ENCODE results near the gene RIOK1. TPM values are rescaled to one million over a fixed set of nuclear protein-coding genes. Genes with fewer than 3 reads are reported as not detected.

Gene RIOK1
- total RNA-seq, 1 experiment from 2014 or later, result 39.0 TPM

DNA sequence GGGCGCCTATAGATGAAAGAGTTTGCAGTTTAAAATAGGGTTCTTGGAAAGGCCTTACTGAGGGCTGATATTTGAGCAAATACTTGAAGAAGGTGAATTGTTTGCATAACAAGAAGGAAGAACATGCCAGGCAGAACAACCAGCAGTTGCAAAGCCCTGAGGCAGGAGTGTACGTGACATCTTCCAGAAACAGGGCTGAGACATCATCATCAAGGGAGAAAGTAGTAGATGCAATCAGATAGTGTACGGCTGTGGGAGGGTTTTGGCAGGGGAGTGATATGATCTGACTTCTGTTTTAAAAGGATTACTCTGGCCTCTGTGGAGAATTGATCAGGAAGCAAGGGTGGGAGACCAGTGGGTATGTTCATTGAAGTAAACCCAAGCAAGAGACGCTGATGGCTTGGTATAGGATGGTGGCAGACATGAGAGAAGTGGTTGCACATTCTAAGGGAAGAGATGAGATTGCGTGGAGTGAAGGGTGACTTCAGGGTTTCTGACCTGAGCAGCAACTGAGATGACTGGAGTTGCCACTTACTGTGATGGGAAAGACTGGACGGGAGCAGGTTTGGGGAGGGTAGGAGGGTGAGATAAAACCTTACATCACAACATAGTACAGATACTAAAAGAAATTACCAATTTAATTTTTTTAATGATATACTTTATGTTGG lies 28.8 kb downstream of the RIOK1 start:
- H3K9me3 ChIP-seq (ENCODE audit: control insufficient read depth in 1 of 2, insufficient read depth in 1 of 2, low read depth in 1 of 2, low read length in 2 of 2), result no peaks in the 10 kb centered on the region
- CTCF ChIA-PET, result no interaction called here
- H2AFZ ChIP-seq (ENCODE audit: low read depth, low read length, poor library complexity, severe bottlenecking), result no peak overlapping the region
- peaks cover 21 to 24% of the 10 kb centered on the region in 2 experiments for H3K36me3 ChIP-seq (ENCODE audit: control insufficient read depth in 1 of 2, insufficient read depth in 2 of 2, low read length in 2 of 2)
- no peaks in the 10 kb centered on the region for H4K20me1 ChIP-seq (ENCODE audit: insufficient read depth)
- no peak overlapping the region for H3K9ac ChIP-seq (ENCODE audit: low read length)
- BruUV-seq (replicated peaks), result no TSS peak
- no peak overlapping the region for H3K4me2 ChIP-seq (ENCODE audit: low read length)
- no peaks in the 10 kb centered on the region for H3K27me3 ChIP-seq (ENCODE audit: insufficient read depth, low read length)
- no peak overlapping the region for H3K27ac ChIP-seq (ENCODE audit: low read depth, low read length)
- H3K4me3 ChIP-seq (replicated peaks in 1 of 2; ENCODE audit: low read depth in 1 of 2, low read length in 2 of 2), result no peak overlapping the region
- no peak for ATAC-seq
- DNase-seq (ENCODE audit: low read depth, low spot score), result no peak
- no peaks in the 10 kb centered on the region for H3K79me2 ChIP-seq (ENCODE audit: insufficient read depth, low read length)
- POLR2A ChIA-PET, result no interaction called here
- RAD21 ChIA-PET (ENCODE audit: low non-redundant PET in 1 of 2, low total read pairs in 2 of 2, uncharacterized antibody in 2 of 2, unreplicated experiment in 2 of 2), result no interaction called here
- no peaks in the 10 kb centered on the region for H3K4me1 ChIP-seq (ENCODE audit: control insufficient read depth in 1 of 2, insufficient read depth in 2 of 2, low read length in 2 of 2)
- H3K9me2 ChIP-seq (ENCODE audit: insufficient read depth), result no peaks in the 10 kb centered on the region
- intact Hi-C loops (cut with micrococcal nuclease), result no loop called here
- TF ChIP-seq FOSL1 (IDR thresholded peaks at IDR 0.05; ENCODE audit: low read depth) (no peak), CBX3 (IDR thresholded peaks at IDR 0.05; ENCODE audit: low read depth) (no peak), SIN3A (IDR thresholded peaks at IDR 0.05; ENCODE audit: low read depth) (no peak), ELF1 (IDR thresholded peaks at IDR 0.05; ENCODE audit: borderline replicate concordance, low read depth) (no peak), TCF7L2 (IDR thresholded peaks at IDR 0.05; ENCODE audit: borderline replicate concordance, extremely low read depth, insufficient read depth, insufficient read length) (no peak), CEBPB (IDR thresholded peaks at IDR 0.05; ENCODE audit: low read depth) (no peak), YY1 (IDR thresholded peaks at IDR 0.05; ENCODE audit: extremely low read depth, insufficient replicate concordance, low read depth, low read length) (no peak), EGR1 (IDR thresholded peaks at IDR 0.05; ENCODE audit: low read depth) (no peak), RAD21 (IDR thresholded peaks at IDR 0.05; ENCODE audit: low read depth) (no peak), REST (IDR thresholded peaks at IDR 0.05; ENCODE audit: low read depth) (no peak)
- TF ChIP-seq, protein P1, sequence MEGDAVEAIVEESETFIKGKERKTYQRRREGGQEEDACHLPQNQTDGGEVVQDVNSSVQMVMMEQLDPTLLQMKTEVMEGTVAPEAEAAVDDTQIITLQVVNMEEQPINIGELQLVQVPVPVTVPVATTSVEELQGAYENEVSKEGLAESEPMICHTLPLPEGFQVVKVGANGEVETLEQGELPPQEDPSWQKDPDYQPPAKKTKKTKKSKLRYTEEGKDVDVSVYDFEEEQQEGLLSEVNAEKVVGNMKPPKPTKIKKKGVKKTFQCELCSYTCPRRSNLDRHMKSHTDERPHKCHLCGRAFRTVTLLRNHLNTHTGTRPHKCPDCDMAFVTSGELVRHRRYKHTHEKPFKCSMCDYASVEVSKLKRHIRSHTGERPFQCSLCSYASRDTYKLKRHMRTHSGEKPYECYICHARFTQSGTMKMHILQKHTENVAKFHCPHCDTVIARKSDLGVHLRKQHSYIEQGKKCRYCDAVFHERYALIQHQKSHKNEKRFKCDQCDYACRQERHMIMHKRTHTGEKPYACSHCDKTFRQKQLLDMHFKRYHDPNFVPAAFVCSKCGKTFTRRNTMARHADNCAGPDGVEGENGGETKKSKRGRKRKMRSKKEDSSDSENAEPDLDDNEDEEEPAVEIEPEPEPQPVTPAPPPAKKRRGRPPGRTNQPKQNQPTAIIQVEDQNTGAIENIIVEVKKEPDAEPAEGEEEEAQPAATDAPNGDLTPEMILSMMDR (IDR thresholded peaks at IDR 0.05 in 2 of 3, conservative IDR thresholded peaks at IDR 0.05 in 1 of 3; ENCODE audit: borderline replicate concordance in 1 of 3, insufficient read depth in 1 of 3, low read depth in 2 of 3, low read length in 2 of 3), result no peak
